GM19324 (cell line): ENCODE results near the gene SLFN14.
A peak's percentile ranks its signal among the peaks of the same experiment; 100 is the strongest.
"Not testable (repeated sequence)": the region's sequence is repeated elsewhere in the genome, so short reads cannot be mapped to it uniquely, and the experiment has no call there.

Experiments
- ATAC-seq: cut with Tn5 transposase; IDR thresholded peaks from one replicate; pipeline ENCODE4 v1.9.1; 2021; ENCODE audit warnings: mild to moderate bottlenecking, moderate library complexity; ENCODE audit not compliant: unreplicated experiment, low FRiP score

Gene SLFN14

DNA sequence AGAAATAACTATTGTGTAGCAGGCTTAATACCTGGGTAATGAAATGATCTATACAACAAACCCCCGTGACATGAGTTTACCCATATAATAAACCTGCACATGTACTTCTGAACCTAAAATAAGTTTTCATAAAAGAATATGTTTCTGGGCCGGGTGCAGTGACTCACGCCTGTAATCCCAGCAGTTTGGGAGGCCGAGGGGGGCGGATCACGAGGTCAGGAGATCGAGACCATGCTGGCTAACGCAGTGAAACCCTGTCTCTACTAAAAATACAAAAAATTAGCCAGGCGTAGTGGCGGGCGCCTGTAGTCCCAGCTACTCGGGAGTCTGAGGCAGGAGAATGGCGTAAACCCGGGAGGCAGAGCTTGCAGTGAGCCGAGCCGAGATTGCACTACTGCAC is 2.6 kb upstream of the SLFN14 start:
- ATAC-seq = not testable (repeated sequence)

DNA sequence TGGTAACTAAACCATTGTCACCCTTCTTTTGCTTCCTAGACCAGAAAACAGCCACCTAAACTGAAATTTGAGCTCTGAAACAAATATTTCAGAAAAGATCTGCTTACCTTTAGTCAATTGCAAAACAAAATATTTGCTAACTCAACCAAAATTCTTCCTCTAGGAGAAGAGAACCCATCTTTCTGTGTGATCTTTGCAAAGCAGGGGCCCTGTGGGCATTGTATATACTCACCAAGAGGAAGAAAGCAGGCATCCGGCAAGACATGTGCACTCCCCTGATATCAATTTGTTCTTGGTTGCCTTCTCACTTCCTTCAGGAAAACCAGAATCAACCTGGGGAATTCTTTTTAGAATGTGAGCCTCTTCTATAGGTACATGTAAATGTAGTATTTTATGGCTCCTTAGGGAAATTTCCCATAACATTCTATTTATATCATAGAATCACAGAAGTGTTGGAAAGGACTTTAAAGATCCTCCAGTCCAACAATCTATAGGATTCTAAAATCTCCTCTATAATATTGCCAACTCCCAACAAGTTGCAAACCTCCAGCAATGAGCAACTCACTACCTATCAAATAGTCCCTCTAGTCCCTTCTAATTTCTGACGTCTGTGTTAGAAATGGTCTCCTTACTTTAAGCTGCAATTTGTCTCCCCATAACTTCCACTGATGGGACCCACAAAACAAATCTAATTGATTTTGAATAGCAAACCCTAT is 966 bp downstream of the SLFN14 start:
- ATAC-seq = no peak

DNA sequence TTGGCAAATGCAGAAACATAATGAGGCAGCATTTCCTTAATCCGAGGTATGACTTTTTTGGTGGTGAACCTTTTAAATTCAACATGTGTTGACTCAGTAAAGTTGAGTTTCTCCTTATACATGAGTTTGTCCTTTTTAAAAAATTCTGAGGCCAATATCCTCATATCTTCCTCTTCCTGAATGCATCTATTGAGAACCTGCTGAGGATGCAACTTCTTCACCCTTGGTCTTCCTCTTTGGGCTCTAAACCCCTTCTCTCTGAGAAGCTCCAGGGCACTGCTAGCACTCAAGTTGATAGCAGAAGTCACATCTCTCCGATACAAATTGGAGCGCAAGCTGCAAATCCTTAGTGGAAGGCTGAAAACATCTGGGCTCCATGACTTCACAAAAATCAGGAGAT is 3.3 kb downstream of the SLFN14 start:
- ATAC-seq = no peak

DNA sequence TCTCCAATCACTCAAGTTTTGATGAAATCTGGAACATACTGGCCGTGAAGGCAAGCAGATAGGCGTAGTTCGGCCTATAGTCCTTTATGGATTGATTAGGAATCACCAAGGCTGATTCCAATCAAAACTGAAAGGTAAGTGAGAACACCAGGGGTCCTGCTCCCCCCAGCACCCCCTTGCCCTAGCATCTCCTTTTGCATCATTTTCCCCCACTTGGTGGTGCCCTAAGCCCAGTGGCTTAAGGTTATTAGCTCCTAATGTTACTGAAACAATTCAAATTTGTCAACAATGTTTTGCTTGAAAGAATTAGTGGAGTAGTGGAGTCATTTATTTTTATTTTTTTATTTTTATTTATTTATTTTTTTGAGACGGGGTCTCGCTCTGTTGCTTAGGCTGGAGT is 4.9 kb downstream of the SLFN14 start:
- ATAC-seq = no peak

DNA sequence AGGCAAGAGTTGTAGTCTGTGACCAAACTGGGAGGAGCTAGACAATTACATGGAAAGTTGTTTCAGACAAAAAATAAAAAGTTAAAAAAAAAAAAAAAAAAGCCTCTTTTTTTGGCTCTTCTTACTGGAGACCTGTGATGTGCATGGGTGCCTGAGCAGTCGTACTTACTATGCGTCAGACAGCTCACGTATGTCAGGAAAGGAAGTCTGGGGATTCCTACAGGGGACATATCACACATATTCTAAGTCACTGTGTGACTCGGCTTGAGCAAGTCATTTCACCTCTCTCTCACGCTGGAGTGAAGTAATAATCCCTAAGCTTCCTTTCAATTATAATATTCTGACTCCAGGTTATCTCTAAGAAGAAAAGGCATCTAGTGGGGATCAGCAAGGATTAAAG is 6.0 kb downstream of the SLFN14 start:
- no peak for ATAC-seq

DNA sequence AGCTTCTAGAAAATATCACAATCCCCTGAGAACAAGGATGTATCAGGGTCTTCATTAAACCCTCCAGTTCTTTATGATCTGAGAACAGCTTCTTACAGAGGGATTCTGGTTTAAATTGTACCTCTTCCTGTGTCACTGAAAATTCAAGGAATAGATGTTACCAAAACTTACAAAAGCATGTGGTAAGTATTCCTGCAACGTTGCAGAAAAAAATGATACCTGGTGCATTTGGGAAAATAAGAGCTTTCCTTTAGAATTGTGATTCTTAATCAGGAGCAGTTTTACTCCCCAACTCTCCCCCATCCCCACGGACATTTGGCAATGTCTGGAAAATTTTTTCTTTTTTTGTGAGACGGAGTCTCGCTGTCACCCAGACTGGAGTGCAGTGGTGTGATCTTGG is 7.3 kb downstream of the SLFN14 start:
- ATAC-seq = no peak

DNA sequence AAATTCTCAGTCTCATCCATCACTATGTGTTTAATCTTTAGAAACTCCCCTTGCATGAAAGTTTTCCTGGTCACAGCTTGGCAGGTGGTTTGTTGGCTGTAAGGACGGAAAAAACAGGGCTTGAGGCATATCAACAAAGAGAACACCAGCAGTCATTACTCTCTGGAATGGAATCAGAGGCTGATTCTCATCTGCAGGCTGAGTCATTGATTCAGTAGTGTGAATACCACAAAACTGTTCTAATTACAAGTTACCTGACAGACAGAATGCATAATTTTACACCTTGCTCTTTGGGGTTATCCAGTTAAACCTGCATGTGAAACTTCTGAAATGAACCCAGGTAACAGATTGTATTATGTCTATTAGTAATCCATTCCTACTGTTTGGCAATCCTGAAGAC is 11.6 kb downstream of the SLFN14 start:
- ATAC-seq = no peak

DNA sequence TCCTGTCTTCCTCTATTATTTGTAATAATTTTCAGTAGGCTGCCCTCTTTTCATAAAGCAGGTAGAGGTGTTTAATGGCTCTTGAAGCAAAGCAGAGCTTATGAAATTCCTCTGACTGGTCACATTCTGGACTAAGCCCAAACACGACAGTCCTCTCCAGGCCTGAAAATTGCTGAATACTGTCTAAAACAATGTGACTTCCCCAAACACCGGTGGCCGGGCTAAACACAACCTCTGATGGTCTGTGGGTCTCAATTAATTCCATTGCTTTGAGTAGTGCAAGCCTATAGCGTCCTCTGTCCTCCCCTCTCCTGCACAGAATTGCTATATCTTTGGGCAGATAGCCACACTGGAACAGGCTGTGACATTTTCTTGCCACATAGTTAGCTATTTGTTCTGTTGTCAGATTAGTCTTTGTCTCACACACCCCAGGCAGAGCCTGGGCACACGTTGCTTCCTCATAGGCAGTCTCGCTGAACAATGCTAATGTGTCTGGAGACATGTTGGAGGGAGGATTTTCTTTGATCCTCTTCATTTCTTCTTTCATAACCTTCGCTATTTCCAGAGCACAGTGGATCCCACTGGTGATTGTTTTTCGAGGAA is 12.3 kb downstream of the SLFN14 start:
- ATAC-seq = no peak

DNA sequence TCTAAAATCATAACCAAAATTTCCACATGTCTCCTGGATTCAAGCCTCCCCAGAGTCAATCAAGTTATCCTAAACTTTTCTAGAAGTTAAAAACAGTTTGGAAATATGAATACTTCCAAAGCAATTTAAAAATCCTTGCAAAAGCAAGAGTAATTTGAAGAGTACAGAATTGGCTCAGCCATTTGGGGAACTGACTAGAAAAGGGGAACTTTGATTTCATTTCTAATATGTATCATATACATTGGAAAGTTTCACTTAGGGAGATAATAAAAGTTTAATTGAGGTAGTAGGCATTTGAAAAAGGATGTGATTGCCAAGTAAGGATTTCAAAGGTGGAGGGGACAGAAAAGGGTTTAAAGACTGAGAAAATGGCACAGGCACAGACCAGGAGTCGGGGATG is 14.1 kb downstream of the SLFN14 start:
- ATAC-seq = no peak

DNA sequence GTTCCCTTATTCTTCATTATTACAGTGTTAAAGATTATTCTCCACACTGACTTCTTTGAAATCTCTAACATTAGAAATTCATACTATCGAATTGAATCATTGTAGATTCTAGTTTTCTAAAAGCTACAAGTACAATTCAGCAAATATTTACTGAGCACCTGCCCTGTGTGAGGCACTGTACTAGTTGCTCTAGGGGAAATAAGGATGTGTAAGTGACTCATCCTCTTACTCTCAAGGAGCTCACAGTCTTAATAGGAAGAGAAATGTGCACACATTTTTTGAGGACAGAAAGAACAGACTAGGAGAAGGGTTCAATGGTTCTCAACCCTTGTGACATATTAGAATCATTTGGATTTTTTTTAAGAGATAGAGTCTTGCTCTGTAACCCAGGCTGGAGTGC is 15.5 kb downstream of the SLFN14 start:
- ATAC-seq = no peak

DNA sequence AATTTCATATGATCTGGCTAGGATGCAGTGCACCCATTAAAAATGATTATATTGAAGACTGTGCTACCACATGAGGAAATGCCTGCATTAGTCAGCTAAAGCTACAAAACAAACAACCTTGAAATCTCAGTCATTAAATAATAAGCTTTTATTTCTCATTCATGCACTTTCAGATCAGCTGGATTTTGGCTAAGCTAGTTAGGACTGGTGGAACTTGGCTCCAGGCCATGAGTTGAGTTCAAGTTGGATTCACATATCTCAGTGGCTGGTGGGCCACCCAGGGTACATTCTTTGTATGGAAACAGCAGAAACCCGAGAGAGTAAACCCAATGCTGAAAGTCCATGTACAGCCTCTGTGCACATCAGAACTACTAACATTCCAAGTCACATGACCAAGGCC is 16.8 kb downstream of the SLFN14 start:
- no peak for ATAC-seq

DNA sequence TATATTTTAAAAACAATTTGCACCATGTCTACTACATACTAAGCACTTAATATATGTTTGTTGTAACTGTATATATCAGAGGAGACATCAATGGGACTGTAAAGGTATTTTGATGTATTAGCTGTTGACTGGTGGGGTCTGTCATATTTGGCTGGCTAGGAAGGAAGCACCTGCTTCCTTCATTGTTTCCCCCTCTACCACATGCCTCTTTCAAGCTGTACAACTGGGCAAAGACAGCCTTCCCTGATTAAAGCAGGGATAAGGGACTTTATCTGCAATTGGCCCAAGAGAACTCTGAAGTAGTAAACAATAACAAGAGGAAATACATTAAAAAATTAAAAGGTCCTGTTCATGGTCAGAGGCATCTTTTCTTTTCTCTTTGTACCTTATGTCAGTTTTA is 17.6 kb downstream of the SLFN14 start:
- no peak for ATAC-seq

DNA sequence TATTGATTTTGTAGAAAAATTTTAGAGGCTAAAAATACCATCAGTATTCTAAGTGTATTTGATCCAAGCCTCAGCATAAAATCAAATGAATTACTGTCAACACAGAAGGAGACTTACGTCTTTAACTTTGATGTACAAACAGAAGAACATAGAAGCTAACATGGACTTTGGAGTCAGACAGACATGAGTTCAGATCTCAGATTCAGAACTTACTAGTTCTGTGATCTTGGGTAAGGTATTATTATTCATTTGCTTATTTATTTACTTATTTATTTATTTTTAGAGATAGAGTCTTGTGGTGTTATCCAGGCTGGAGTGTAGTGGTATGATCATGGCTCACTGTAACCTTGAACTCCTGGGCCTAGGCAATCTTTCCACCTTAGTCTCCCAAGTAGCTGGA is 19.2 kb downstream of the SLFN14 start:
- no peak for ATAC-seq

DNA sequence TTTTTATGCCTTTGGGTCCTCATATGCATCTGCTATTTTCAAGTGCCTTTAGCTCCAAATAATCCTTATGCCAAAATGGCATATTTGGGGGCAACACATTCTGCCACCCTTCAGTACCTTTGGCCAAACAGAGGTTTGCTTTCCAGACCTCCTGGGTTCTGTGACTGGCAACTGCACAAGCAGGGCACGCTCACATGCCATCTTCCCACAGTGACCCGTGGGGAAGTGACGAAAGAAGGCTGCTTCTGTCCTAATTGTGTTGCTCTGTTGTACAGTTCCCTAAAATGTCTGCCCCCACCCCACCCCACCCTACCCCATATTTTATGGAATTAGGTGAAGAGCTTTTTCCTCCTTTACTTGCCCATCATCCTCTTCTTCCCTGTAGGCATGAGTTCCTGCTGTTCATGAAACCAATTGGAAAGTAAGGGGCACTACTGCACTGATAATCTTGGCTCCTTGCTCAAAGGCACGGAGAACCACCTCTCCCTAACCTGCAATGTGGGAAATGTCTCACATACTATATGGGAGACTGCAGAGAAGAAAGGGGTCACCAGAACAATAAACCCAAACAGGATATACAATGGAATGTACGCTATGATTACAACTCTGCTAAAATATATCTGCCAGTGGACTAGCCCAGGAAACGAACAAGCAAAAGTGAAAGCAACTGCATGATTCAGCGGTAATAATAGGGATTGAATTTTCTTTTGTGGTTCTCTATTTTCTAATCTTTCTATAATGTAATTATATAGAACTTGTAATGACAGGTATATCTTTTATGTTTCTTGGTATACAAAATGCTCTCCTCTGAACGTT is 19.8 kb downstream of the SLFN14 start:
- ATAC-seq = no peak

DNA sequence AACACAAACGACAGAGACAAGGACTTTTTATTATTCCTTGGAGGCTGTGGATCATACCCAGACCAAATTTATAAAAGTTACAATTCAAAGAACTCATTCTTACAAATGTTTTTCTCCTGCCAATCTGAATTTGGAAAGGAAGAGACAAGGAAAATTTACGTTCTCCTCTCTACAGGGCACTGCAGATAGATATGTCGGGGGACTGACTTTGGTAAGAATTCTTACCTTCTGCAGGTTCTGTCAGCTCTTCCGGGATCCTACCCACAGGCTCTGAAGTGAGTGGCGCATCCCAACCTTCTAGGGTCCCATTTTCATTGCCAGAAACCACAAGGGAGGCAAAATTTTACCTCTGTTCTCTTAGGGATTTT is 21.0 kb downstream of the SLFN14 start:
- no peak for ATAC-seq

DNA sequence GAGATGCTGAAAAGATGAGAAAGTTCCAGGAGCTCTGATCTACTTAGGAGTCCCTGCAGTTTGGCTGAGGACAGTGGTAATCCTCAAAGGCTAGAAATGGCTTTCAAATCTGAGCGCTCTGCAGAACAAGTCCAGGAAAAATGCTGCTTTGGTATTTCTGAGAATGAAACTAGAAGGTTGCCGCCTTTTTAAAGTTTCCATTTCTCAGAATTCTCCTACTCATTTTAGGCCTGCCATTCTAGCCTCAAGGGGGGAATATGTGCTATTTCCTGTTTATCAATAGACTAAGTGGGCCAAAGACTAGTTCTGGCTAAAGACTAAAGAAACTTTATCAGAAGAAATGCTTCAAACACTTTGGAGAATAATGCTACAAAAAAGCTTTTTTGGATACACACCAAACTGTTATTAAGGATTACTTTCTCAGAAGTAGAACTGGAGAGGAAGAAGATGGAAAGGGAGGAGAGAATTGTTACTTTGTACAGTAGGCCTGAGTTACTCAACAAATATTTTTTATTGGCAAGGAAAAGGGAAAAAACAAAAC is 22.9 kb downstream of the SLFN14 start, which contains the start of gene SLFN12L:
TSS of gene SLFN12L (minus strand) at position 78 of the 541 bp plus-strand sequence. CDS start 15,314 bp downstream, outside the sequence.
- peak; percentile 34 for ATAC-seq

DNA sequence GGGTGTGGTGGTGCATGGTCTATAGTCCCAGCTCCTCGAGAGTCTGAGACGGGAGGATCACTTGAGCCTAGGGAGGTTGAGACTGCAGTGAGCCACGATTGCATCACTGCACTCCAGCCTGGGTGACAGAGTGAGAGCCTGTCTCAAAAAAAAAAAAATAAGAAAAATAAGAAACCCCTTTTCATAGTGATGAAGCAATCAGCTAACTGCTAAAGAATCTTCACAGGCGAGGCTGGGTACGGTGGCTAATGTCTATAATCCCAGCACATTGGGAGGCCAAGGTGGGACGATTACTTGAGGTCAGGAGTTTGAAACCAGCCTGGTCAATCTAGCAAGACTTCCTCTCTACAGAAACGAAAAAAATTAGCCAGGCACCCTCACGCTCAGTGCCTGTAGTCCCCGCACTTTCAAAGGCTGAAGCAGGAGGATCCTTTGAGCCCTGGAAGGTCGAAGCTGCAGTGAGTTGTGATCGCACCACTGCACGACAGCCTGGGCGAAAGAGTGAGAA is 23.9 kb downstream of the SLFN14 start:
- no peak for ATAC-seq

DNA sequence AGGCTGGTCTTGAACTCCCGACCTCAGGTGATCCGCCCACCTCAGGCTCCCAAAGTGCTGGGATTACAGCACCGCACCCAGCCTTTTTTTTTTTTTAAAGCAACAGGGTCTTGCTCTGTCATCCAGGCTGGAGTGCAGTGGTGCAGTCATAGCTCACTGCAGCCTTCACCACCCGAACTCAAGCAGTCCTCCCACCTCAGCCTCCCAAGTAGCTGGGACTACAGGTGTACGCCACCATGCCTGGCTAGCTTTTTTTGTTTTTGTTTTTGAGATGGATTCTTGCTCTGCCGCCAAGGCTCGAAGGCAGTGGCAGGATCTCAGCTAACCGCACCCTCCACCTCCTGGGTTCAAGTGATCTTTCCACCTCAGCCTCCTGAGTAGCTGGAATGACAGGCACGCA is 25.2 kb downstream of the SLFN14 start:
- not testable (repeated sequence) for ATAC-seq

DNA sequence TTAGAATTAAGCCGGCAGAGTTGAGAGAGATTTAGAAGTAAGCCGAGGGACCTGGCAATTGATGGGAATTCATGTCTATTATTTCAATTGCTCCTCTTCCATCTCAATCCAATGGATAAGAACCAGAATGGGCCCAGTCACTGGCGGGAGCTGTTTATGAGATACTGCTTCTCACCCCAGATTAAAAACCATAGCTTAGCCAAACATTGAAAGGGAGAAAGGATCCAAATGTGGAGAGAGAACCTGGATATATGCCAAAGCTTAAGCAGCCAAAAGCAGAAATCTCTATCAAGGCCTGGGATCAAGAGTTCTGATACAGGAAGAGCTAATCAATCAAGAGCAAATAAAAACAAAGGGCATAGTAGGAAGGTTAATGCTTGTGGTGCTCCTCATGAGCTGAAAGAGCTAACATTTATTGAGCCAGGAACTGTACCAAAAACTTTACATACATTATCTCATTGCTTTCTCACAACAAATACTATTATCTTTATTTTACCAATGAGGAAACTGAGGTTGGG is 26.0 kb downstream of the SLFN14 start:
- ATAC-seq = no peak

DNA sequence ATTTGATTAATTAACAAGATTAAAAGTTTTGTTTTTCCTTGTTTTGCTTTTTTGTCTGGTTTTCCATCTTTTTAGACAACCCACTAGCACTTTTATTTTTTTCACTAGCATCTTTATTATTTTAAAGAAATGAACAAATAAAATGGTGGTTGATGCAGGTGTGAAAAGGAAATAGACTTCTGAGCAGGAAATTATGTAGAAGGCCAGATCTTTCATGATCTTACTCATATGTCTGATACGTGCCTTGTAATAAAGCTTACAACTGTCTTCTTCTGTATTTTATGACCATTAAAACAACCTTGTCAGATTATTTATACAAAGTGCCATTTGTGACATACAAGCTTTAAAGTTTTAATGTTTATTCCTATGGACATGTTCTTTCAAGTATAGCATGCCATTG is 29.5 kb downstream of the SLFN14 start:
- no peak for ATAC-seq

DNA sequence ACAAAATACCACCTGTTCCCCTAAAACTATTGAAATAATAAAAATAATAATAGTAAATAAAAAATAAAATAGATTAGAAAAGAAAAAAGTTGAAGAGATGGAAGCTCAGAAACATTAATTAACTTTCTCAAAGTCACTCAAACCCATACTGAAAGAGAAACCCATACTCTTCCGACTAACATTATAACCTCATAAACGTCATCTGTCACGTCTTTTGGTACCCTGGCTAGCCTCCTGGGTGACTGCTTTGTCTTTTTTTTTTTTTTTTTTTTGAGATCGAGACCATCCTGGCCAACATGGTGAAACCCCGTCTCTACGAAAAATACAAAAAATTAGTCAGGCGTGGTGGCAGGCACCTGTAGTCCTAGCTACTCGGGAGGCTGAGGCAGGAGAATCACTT is 30.8 kb downstream of the SLFN14 start:
- ATAC-seq = no peak
